H1 (cell line): Measurements from ENCODE around the gene ACTA2. TPM values are rescaled to one million over a fixed set of nuclear protein-coding genes. Genes with fewer than 3 reads are reported as not detected.

Experiments used
- CEBPB ChIP-seq: IDR thresholded peaks from 2 replicates; pipeline ENCODE4 v1.6.1; 2012; ENCODE audit warnings: low read depth, low read length
- RXRA ChIP-seq: IDR thresholded peaks from 2 replicates; pipeline ENCODE4 v1.6.1; 2011; ENCODE audit warnings: low read depth, mild to moderate bottlenecking, low read length, moderate library complexity; ENCODE audit not compliant: insufficient read depth
- SP1 ChIP-seq: IDR thresholded peaks from 2 replicates; pipeline ENCODE4 v1.6.1; 2011; ENCODE audit warnings: low read depth, low read length
- polyA plus RNA-seq, 7 experiments: library from polyadenylated mRNA; depleted of rRNA in 3 of 7; stranded (reverse) in 5 of 7; unstranded in 2 of 7; fragments of >200 nt in 5 of 7; fragments of 200-250 nt in 2 of 7; gene quantifications; 1 replicate in 5 of 7; 2 replicates in 1 of 7; 4 replicates in 1 of 7; pipeline versions ENCODE4 v1.2.1 to v1.2.3, GENCODE V29; 2011 to 2013; ENCODE audit warnings: missing spikeins in 2 of 7, mixed read lengths in 2 of 7
- total RNA-seq: library from RNA; stranded (reverse); fragmentation: NEBNext Ultra II Directional; extraction: Animal tissue kit (Norgen Biotek cat#: 25700); gene quantifications from 2 replicates; pipeline ENCODE4 v1.2.1, GENCODE V29; 2021
- TF ChIP-seq, protein P1 (sequence below): IDR thresholded peaks from 2 replicates; pipeline ENCODE4 v1.6.1; 2012; ENCODE audit warnings: inconsistent platforms

The ACTA2 gene
- total and polyA plus RNA-seq, 2 of the 8 experiments (the other 6 are each of a cell fraction or from before 2014, with no cell fraction given) = 3.5 to 8.9 TPM

DNA sequence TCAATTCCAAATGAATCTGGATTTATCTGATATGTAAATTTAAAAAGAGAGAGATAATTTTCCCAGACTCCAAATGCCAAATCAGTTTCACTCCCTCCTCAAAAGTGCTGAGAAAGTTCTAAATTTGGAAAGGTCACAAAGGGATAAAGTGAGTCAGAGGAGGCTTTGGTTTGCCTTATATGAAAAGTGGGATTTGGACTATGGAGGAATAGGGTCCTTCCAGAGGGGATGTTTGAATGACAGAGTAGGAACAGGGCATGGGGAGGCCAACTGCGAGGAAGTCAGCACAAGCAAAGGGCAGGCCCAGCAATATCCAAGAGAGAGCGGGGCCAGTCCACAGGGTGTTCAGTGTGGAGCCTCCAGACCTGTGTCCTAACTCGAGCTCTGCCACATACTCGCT, 28.2 kb upstream of the ACTA2 start (continued):
- TF ChIP-seq SP1 (no peak), RXRA (no peak), CEBPB (no peak)
- TF ChIP-seq, protein P1, sequence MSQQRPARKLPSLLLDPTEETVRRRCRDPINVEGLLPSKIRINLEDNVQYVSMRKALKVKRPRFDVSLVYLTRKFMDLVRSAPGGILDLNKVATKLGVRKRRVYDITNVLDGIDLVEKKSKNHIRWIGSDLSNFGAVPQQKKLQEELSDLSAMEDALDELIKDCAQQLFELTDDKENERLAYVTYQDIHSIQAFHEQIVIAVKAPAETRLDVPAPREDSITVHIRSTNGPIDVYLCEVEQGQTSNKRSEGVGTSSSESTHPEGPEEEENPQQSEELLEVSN = no peak
